ENCODE data around the gene RPS3. TPM values are rescaled to one million over a fixed set of nuclear protein-coding genes. Genes with fewer than 3 reads are reported as not detected.

RPS3 gene
- total RNA-seq, 3 donors from 2014 or later = 1,024 to 2,406 (median 1,978) TPM

- H3K9me3 ChIP-seq = no peaks in the 10 kb centered on the region
- no peak overlapping the region for H3K4me3 ChIP-seq
- H3K27ac ChIP-seq = peak overlapping the region in 1 of 2 donors; percentile 70
- TF ChIP-seq POLR2AphosphoS5 (IDR thresholded peaks at IDR 0.05) (peak in 1 of 3 donors; percentile 34), CTCF (IDR thresholded peaks at IDR 0.05) (peak; percentile 77 to 83 (median 82)), POLR2A (IDR thresholded peaks at IDR 0.05) (no peak)
- intact Hi-C loops (cut with DNase I; ENCODE audit: low total_unique reads) = loop anchor here (5.0 kb wide), 1 partner anchor 144 kb away; no protein-coding TSS in a partner anchor
- peaks cover 0 to 4% of the 10 kb centered on the region in 2 donors for H3K4me1 ChIP-seq
- no peaks in the 10 kb centered on the region for H3K36me3 ChIP-seq
- peak in 1 of 2 donors; percentile 48 for DNase-seq (ENCODE audit: low spot score in 2 of 2)
- H3K27me3 ChIP-seq = no peaks in the 10 kb centered on the region
These were observed 10.7 kb upstream of the RPS3 start for GRCh38 chr11:75388386-75389275.

- no peak overlapping the region for H3K27ac ChIP-seq
- H3K4me1 ChIP-seq = peaks cover 0 to 4% of the 10 kb centered on the region in 2 donors
- DNase-seq (ENCODE audit: low spot score in 2 of 2) = no peak
- H3K9me3 ChIP-seq = no peaks in the 10 kb centered on the region
- TF ChIP-seq CTCF (IDR thresholded peaks at IDR 0.05) (no peak), POLR2AphosphoS5 (IDR thresholded peaks at IDR 0.05) (no peak), POLR2A (IDR thresholded peaks at IDR 0.05) (no peak)
- H3K36me3 ChIP-seq = no peaks in the 10 kb centered on the region
- no peaks in the 10 kb centered on the region for H3K27me3 ChIP-seq
- intact Hi-C loops (cut with DNase I; ENCODE audit: low total_unique reads) = loop anchor here (5.0 kb wide), 1 partner anchor 143 kb away; no protein-coding TSS in a partner anchor
- no peak overlapping the region for H3K4me3 ChIP-seq
These were observed 10.1 kb upstream of the RPS3 start for GRCh38 chr11:75389276-75389605.

GRCh38 chr11:75389925-75390324, 9.4 kb upstream of the RPS3 start:
- TF ChIP-seq POLR2AphosphoS5 (IDR thresholded peaks at IDR 0.05) (no peak), POLR2A (IDR thresholded peaks at IDR 0.05) (no peak), CTCF (IDR thresholded peaks at IDR 0.05) (no peak)
- H3K27me3 ChIP-seq = no peaks in the 10 kb centered on the region
- no peaks in the 10 kb centered on the region for H3K9me3 ChIP-seq
- H3K4me3 ChIP-seq = no peak overlapping the region
- peaks cover 0 to 4% of the 10 kb centered on the region in 2 donors for H3K4me1 ChIP-seq
- intact Hi-C loops (cut with DNase I; ENCODE audit: low total_unique reads) = loop anchor here (5.0 kb wide), 1 partner anchor 142 kb away; no protein-coding TSS in a partner anchor
- no peak overlapping the region for H3K27ac ChIP-seq
- no peaks in the 10 kb centered on the region for H3K36me3 ChIP-seq
- no peak for DNase-seq (ENCODE audit: low spot score in 2 of 2)

- intact Hi-C loops (cut with DNase I; ENCODE audit: low total_unique reads) = no loop called here
- TF ChIP-seq POLR2AphosphoS5 (IDR thresholded peaks at IDR 0.05) (no peak), POLR2A (IDR thresholded peaks at IDR 0.05) (no peak), CTCF (IDR thresholded peaks at IDR 0.05) (no peak)
These were observed 5.1 kb upstream of the RPS3 start for GRCh38 chr11:75394085-75394840.

More at GRCh38 chr11:75394085-75394840, 5.1 kb upstream of the RPS3 start:
- Histone ChIP-seq H3K27ac (no peak overlapping the region), H3K4me3 (no peak overlapping the region), H3K27me3 (no peaks in the 10 kb centered on the region), H3K36me3 (no peaks in the 10 kb centered on the region), H3K4me1 (no peaks in the 10 kb centered on the region), H3K9me3 (no peaks in the 10 kb centered on the region)
- no peak for DNase-seq (ENCODE audit: low spot score in 2 of 2)

Measured in breast epithelium (tissue), 4 donors.